HG02852 (cell line): ENCODE measurements around the gene LYRM7.
"Not testable (repeated sequence)": the region's sequence is repeated elsewhere in the genome, so short reads cannot be mapped to it uniquely, and the experiment has no call there.

Experiments
- ATAC-seq: cut with Tn5 transposase; IDR thresholded peaks from one replicate; pipeline ENCODE4 v1.9.1; 2021; ENCODE audit warnings: mild to moderate bottlenecking, moderate library complexity; ENCODE audit not compliant: unreplicated experiment

The LYRM7 gene

GRCh38 chr5:131171276-131171810 lies 599 bp downstream of the LYRM7 start:
- no peak for ATAC-seq

DNA sequence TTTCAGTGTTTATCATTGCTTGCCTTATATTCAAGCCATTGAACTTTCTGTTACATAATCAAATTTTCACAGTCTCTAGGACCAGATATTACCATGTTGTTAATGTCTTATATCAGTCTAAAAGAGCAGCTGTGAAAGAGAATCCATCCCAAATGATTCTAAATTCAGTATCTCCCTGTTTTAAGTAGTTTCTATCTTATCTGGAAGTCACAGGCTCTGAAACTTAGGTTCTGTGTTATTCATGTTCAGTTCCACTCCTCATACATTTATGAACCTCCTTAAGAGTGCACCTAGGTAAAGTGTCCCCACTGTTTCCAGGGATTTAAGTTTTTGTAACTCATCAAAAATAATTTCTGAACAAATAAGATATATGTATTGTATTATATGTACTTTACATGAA lies 9.7 kb downstream of the LYRM7 start:
- no peak for ATAC-seq

GRCh38 chr5:131182839-131183238 lies 12.1 kb downstream of the LYRM7 start:
- ATAC-seq: no peak

DNA sequence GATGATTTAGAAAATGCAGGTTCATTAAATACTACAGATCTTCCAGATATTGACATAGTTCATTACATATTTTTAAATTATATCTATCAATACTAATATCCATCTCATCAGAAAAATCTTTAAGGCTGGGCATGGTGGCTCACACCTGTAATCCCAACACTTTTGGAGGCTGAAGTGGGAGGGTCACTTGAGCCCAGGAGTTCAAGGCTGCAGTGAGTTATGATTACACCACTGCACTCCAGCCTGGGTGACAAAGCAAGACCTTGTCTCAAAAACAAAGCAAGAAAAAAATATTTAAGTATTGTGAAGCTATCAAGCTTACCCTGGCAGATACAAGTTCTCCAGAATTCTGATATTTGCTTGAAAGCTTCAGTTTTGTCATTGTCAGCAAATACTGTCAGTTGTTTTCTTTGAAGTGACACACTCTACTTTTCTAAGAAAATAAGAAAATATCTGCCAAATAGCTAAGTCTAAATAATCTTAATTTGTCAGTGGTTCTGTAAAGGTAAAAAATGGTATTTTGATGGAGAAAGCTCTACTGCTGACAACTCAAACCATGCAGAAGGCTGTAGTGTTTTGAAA lies 14.9 kb downstream of the LYRM7 start:
- ATAC-seq: no peak

DNA sequence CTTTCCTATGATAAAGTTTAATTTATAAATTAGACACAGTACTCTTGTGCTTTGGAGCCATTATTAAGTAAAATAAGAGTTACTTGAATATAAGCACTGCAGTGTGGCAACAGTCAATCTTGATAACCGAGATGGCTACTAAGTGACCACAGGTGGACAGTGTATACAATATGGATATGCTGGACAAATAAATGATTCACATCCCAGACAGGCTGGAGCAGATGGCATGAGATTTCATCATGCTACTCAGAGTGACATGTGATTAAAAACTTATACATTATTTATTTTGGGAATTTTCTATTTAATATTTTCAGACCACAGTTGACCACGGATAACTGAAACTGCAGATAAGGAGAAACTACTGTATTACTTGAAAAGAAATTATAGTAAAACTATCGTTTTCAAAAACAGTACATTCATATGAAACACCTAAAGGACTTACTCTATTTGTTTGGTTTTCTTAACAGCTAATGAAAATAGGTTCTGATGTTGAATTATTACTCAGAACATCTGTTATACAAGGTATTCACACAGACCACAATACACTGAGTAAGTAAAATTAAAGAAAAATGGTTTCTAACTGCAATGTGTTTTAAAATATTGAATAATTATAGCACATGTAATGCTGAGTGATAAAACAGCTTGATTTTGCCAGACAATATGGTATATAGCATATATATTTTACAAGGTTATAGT lies 16.0 kb downstream of the LYRM7 start:
- no peak for ATAC-seq

GRCh38 chr5:131193106-131193505 lies 22.4 kb downstream of the LYRM7 start:
- no peak for ATAC-seq

GRCh38 chr5:131193897-131194296 lies 23.2 kb downstream of the LYRM7 start:
- ATAC-seq: not testable (repeated sequence)

GRCh38 chr5:131194725-131195124 lies 24.0 kb downstream of the LYRM7 start:
- ATAC-seq: no peak

DNA sequence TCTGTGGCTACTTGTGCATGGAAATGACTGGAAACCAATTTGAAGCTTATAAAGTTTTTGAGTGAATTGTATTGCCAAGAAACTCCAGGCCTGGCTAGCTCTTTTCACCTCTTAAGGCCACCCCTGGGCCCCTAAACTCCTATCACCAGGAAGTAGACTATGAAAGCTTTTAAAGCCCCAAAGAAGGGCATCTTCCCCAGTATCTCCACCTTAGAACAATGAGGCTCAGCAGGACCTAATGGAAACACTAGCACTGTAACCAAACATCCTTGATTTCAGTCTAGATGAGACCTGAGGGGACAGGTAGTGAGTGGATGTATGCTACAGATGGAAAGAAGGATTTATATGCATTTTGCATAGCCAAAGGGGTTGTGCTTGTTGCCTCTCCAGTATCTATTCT lies 25.0 kb downstream of the LYRM7 start:
- ATAC-seq: no peak

DNA sequence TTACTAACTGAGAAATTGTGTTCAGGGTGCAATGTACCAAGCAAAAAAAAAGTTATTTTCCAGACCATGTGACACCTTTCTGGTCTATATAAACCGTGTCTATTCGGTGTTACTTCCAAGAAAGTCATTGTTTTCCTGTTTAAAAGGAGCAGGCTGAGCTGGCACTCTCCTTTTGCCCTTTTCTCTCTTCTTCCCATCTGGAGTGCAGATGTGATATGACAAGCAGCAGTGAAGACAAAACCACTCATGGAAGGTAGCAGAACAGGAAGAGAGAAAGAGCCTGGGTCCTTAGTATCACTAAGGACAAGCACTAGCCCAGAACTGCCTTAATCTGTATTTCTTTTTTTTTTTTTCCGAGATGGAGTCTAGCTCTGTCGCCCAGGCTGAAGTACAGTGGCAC lies 25.6 kb downstream of the LYRM7 start:
- no peak for ATAC-seq

- ATAC-seq: no peak
Observed at GRCh38 chr5:131198625-131199024, 27.9 kb downstream of the LYRM7 start.

- no peak for ATAC-seq
Observed at GRCh38 chr5:131200560-131200959, 29.8 kb downstream of the LYRM7 start.

- ATAC-seq: no peak
Observed at GRCh38 chr5:131204964-131205363, 34.2 kb downstream of the LYRM7 start.

DNA sequence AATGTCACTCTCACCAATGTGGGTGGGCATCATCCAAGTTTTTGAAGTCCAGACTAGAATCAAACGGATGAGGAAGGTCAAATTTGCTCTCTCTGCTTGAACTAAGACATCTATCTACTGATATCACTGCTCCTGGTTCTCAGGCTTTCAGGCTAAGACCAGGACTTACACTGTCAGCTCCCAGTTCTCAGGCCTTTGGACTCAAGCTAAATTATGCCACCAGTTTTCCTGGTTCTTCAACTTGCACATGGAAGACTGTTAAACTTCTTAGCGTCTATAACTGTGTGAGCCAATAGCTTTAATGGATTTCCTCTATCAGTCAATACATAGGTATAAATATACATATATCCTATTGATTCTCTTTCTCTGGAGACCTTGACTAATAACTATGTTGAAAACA lies 35.3 kb downstream of the LYRM7 start:
- no peak for ATAC-seq

GRCh38 chr5:131206772-131207171 lies 36.0 kb downstream of the LYRM7 start:
- no peak for ATAC-seq

DNA sequence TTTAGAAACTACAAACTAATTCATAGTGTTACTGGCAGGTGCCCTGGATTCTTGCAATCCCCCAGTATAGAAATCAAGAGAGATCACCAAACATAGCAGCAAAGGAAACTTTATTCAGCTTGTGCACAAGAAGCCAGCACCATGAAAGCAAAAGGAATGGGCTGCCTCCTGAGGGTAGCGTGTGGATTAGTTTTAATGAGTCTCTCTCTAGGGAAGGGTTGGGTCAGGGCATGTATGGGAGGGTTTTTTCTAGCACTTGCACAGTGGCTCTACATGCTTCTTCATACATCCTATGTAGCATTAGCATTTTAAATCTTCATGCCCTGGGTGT lies 38.4 kb downstream of the LYRM7 start:
- no peak for ATAC-seq

DNA sequence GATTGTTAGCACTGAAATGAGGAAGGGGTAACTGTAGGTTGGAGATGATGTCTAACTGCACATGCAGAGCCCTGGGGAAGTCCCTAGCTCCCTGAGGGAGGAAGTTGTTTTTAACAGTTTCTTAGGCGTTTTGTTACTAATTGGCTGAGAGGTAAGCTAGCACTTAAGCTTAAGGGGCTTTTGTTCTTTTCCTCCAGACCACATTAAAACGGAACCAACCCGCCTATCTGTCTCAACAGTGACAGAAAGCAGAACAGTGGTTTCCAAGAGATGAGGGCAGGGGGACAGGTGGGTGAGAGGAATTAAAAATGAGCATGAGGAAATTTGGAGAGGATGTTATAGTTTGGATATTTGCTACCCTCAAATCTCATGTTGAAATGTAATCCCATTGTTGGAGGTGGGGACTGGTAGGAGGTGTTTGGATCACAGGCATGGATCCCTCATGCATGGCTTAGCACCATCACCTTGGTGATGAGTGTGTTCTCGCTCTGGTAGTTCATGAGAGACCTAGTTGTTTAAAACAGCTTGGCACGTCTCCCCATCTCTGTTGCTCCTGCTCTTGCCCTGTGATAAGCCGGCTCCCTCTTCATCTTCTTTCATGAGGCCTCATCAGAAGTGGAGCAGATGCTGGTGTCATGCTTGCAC lies 38.9 kb downstream of the LYRM7 start:
- peak; percentile 91 for ATAC-seq

DNA sequence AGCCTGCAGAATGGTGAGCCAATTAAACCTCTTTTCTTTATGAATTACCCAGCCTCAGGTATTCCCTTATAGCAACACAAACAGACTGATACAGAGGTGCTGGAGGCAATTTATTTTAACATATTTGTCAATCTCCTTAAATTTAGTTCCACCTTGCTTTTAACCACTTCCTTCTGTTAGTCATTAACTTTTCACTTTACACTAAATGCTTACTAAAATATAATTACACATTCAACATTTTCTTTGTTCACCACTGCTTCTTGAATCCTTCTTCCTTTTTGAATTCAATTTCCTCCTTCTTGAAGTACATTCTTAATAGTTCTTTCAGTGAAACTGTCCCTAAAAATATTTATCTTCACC lies 39.4 kb downstream of the LYRM7 start:
- ATAC-seq: no peak

DNA sequence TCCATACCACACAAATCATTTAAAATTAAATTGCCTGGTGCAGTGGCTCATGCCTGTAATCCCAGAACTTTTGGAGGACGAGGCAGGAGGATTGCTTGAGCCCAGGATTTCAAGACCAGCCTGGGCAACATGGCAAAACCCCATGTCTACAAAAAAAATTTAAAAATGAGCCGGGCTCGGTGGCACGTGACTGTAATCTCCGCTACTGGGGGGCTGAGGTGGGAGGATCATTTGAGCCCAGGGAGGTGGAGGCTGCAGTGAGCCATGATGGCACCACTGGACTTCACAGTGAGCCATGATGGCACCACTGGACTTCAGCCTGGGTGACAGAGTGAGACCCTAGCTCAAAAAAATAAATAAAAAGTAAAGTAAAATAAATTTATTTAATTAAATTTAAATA lies 40.9 kb downstream of the LYRM7 start:
- ATAC-seq: no peak

DNA sequence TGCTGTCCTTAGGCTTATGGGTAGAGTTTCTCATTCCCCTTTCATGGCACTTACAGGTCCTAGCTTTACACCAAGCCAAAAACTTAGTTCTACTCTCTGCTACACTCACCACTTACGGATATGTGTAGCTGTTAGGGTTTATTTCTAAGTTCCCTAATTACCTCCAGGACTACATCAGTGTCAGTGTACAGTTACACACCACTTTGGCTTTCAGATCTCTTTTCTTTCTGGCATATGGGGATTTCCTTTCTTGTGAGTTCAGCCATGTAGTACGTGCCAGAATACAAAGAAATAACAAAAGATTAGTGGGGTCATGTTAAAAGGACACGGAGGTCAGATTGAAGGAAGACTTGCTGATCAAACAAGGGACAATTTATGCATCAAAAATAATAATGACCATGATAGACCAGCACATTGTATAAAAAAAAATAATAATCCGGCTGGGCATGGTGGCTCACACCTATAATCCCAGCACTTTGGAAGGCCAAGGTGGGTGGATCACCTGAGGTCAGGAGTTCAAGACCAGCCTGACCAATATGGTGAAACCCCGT lies 41.8 kb downstream of the LYRM7 start:
- ATAC-seq: peak; percentile 18

DNA sequence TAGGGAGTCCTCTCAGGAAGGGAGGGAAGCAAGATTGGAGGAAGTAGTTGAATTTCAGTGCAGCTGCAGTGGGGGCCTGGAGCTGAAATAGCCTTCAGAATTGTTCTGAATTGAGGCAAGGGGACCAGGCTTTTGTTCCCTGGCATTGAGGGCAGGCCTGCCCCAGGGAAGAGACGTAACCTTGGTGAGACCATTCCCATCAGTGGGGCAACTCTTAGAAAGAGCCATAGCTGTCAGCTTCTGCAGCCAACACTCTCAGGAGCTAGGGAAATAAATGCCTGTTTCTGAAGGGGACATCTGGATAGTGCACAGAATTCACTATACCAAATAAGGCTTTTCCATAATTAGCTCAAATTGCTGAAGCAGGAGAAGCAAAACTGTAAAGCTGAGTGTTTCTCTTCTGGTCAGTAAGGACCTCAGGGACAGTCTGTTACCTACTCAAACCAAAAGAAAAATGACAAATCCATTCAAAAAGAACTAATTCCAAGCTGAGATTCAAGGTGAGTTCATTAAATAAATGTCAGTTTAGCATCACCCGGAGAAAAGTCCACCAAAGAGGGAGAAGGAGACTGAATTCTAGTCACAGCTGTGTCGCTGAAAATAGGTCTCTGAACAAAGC lies 44.0 kb downstream of the LYRM7 start:
- ATAC-seq: no peak

DNA sequence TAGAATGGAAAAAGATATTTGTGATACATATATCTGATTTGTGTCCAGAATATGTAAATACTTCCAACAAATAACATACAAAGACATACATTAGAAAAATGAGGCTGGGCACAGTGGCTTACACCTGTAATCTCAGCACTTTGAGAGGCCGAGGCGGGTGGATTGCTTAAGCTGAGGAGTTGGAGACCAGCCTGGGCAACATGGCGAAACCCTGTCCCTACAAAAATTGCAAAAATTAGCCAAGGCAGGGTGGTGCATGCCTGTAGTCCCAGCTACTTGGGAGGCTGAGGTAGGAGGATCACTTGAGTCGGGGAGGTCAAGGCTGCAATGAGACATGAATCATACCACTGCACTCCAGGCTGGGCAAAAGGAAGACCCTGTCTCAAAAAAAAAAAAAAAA lies 47.0 kb downstream of the LYRM7 start:
- ATAC-seq: no peak
